Activated CD8-positive, alpha-beta memory T cell treated with anti-CD3 and anti-CD28 coated beads for 36 hours (primary cell): ENCODE data around the gene S1PR4. TPM values are rescaled to one million over a fixed set of nuclear protein-coding genes. Genes with fewer than 3 reads are reported as not detected.

Source experiments
- CTCF ChIA-PET: fragments of 350-600 bp; sonication (Branson Sonifier 250); formaldehyde crosslinking; loops from one replicate; lab custom pipeline; 2021; ENCODE audit warnings: antibody characterized with exemption; lab: Charles Lee
- POLR2A ChIA-PET: fragments of 350-600 bp; sonication (Branson Sonifier 250); formaldehyde crosslinking; loops from one replicate; lab custom pipeline; 2021; ENCODE audit warnings: antibody characterized with exemption; lab: Charles Lee
- total RNA-seq, 2 experiments: library from RNA; stranded (reverse); gene quantifications; one replicate each; pipeline ENCODE4 v1.2.3, GENCODE V29; 2021

The S1PR4 gene, protein sequence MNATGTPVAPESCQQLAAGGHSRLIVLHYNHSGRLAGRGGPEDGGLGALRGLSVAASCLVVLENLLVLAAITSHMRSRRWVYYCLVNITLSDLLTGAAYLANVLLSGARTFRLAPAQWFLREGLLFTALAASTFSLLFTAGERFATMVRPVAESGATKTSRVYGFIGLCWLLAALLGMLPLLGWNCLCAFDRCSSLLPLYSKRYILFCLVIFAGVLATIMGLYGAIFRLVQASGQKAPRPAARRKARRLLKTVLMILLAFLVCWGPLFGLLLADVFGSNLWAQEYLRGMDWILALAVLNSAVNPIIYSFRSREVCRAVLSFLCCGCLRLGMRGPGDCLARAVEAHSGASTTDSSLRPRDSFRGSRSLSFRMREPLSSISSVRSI
- 10 to 100 TPM; 44.4 to 45.6 TPM for total RNA-seq

DNA sequence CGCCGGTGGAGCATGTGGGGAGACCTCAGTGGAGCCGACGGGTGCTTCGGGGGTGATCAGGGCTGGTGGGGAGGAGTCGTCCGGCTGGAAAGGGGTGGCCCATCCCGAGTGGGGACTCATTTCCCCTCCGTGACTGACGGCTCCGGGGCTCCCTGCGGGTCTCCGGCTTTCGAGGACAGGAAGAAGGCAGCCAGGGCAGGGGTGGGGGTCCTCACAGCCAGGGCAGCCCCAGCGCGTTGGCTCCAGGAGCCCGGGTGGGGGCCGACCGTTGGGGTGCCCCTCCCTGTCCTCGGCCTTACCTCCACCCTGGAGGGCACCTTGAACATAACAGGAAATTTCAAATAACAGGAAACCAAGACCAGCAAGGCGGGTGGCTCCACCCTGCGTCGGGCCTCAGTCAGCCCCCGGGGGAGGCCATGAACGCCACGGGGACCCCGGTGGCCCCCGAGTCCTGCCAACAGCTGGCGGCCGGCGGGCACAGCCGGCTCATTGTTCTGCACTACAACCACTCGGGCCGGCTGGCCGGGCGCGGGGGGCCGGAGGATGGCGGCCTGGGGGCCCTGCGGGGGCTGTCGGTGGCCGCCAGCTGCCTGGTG lies at the start of gene S1PR4:
Gene S1PR4, plus strand, starts transcription at position 393 of the 596 bp plus-strand sequence. Its CDS starts 24 bp downstream, at position 417.
- CTCF ChIA-PET, result no interaction called here

DNA sequence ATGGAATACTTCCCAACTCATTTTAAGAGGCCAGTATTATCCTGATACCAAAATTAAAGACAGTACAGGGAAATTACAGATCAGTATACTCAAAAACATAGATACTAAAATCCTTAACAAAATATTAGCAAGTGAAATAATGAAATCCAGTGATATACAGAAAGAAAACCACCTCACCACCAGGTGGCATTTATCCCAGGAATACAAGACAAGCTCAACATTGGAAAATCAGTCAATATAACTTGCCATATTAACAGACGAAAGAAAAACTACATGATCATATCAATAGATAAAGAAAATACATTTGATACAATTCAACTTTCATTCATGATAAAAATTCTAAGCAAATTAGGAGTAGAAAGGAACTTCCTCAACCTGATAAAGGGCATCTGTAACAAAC lies 49.5 kb upstream of the S1PR4 start:
- POLR2A ChIA-PET, result interaction anchor here (0.7 kb wide), 1 partner anchor 13 kb away, joined by 7 read pairs; no protein-coding TSS in a partner anchor
- CTCF ChIA-PET, result interaction anchor here (0.9 to 2.8 kb wide), 7 partner anchors 14 to 54 kb away, joined by 3 to 10 read pairs (median 4); no protein-coding TSS in a partner anchor

More for the DNA sequence above, at the start of gene S1PR4:
- POLR2A ChIA-PET, result interaction anchor here (0.6 kb wide), 1 partner anchor 571 kb away, joined by 4 read pairs; no protein-coding TSS in a partner anchor

DNA sequence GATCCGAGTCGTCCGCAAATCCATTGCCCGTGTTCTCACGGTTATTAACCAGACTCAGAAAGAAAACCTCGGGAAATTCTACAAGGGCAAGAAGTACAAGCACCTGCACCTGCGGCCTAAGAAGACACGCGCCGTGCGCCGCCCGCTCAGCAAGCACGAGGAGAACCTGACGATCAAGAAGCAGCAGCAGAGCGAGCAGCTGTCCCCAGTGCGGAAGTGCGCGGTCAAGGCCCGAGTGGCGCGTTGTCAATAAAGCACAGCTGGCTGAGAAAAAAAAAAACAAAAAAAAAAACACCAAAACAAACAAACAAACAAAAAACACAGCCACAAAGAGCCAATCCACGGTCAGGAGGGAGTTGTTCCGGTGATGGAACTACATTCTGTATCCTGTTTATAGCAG lies 47.4 kb upstream of the S1PR4 start:
- CTCF ChIA-PET, result interaction anchor here (0.7 to 2.8 kb wide), 5 partner anchors 8 to 205 kb away, joined by 3 to 10 read pairs (median 5); no protein-coding TSS in a partner anchor
- POLR2A ChIA-PET, result interaction anchor here (0.6 kb wide), 1 partner anchor 71 kb away, joined by 9 read pairs; no protein-coding TSS in a partner anchor

DNA sequence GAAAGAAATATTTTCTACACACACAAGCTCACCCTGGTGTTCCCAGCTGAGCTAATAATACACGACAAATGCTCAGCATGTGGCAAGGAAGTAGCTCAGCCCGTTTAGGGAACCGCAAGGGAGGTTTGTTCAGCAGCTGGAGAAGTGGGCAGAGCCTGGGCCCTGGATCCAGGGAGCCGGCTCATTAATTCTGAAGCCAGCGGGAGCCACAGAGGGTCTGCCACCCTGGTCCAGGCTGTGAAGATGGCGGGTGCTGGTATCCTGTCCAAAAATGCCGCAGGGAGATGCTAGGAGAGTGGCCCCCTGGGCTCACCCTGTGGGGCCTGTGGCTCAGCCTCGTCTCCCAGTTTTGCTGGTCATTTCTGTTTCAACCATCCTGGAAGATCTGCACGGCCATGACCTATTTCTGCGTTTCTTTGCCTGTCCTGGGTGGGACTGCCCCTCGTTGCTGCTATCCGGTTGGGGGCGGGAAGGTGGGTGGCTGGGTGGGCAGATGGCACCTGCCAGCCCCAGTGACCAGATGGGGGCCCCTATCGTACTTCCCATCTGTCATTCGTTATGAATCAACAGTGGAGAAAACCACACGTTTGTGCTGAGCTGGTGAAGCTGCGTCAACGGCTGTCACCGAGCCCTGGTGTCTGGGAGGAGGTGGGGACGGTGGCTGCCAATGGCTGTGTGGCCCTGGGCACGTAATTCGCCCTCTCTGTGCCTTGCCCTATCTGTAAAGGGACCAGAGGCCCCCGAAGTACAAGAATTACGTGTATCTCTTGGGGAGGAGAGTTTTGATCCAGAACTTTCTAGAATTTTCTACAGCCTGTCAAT lies 45.4 kb upstream of the S1PR4 start:
- CTCF ChIA-PET, result interaction anchor here (1.0 to 2.2 kb wide), 4 partner anchors 25 to 183 kb away, joined by 3 to 5 read pairs (median 4); no protein-coding TSS in a partner anchor
- POLR2A ChIA-PET, result no interaction called here

DNA sequence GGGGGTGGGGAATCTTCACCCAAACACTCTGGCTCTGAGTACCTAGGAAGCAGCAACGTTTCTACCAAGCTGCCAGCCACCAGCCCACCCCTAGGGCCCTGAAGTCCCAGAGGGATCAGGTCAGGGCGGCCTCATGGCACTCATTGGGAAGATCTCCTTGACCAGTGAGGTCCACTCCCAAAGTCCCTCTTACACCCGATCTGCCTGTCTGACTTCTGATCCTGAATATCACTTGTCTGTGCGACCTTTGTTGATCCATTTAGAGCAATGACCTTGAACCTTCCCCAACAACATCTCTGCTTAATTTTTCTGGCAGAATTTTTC lies 44.8 kb upstream of the S1PR4 start:
- CTCF ChIA-PET, result interaction anchor here (1.0 kb wide), 1 partner anchor 26 kb away, joined by 3 read pairs; no protein-coding TSS in a partner anchor
- POLR2A ChIA-PET, result no interaction called here

DNA sequence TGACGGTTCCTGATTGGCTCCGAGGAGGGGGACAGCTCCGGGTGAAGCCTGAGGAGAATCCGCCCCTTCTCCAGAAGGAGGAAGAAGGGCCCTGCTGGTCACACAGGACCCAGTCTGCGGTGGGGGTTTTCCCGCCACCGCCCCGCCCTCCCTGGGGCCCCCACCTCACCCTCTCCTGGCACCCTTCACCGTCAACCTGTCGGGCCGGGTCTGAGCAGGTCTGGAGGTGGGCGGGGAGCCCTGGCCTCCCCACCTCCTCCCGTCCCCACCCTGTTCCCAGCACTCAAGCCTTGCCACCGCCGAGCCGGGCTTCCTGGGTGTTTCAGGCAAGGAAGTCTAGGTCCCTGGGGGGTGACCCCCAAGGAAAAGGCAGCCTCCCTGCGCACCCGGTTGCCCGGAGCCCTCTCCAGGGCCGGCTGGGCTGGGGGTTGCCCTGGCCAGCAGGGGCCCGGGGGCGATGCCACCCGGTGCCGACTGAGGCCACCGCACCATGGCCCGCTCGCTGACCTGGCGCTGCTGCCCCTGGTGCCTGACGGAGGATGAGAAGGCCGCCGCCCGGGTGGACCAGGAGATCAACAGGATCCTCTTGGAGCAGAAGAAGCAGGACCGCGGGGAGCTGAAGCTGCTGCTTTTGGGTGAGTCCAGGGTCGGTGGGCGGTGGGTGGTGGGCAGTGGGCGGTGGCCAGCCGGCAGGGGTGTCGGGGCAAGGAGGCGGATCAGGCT lies 42.4 kb upstream of the S1PR4 start, which contains the start of gene GNA15:
Gene GNA15, plus strand, starts transcription at position 73 of the 723 bp plus-strand sequence. Its CDS starts 418 bp downstream, at position 491.
- ChIA-PET POLR2A (no interaction called here), CTCF (interaction anchor here (0.6 to 3.3 kb wide), 5 partner anchors 8 to 27 kb away, joined by 3 to 17 read pairs (median 3); no protein-coding TSS in a partner anchor)

DNA sequence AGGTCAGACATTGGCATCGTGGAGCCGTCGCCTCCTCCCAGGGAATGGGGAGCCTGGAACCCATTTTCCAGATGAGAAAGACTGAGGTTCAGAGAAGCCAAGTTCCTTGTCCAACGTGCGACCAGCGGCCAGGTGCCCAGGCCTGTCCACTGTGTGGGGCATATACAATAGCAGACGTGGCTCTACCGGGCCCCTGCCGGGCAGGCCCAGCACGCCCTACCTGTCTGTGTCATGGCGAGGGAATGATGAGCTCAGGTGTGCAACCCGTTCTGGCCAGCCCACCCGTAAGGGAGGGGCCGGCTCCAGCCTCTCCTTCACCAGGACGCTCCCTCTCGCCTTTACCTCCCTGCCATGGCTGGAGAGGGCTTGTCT lies 41.9 kb upstream of the S1PR4 start:
- POLR2A ChIA-PET, result no interaction called here
- CTCF ChIA-PET, result interaction anchor here (1.7 to 3.3 kb wide), 2 partner anchors 10 to 15 kb away, joined by 4 to 17 read pairs; no protein-coding TSS in a partner anchor

DNA sequence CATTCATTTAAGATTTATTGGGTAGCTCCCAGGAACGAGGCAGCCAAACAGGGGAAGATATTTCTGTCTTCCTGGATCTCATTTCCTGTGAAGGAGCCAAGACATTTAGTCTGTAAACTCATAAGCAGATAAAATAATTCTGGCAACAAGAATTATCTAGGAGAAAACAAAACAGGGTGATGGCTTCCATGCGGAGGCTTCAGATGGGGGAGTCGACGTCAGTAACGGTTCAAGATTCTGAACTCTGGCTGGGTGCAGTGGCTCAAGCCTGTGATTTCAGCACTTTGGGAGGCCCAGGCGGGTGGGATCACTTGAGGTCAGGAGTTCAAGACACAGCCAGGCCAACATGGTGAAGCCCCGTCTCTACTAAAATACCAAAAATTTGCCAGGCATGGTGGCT lies 41.5 kb upstream of the S1PR4 start:
- ChIA-PET CTCF (interaction anchor here (1.7 to 3.3 kb wide), 2 partner anchors 10 to 15 kb away, joined by 4 to 17 read pairs; no protein-coding TSS in a partner anchor), POLR2A (no interaction called here)

DNA sequence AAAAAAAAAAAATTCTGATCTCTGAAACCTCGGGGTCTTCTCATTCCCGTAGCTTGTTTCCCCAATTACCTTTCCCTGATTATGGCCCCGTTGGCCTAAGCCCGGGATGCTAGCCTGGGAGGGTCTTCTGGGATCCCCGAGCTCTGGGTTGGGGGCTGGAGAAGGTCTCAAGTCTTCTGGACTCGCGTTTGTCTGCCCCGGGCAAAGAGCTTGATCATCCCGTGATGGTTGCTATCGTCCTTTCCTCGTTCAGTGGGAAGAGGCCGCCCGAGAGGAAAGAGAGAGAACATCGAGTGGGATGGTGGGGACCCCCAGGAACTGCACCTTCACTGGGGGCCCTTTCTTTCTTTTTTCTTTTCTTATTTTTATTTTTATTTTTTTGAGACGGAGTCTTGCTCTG lies 40.3 kb upstream of the S1PR4 start:
- ChIA-PET POLR2A (interaction anchor here (0.5 kb wide), 1 partner anchor 9 kb away, joined by 5 read pairs; no protein-coding TSS in a partner anchor), CTCF (interaction anchor here (0.8 to 3.3 kb wide), 3 partner anchors 8 to 26 kb away, joined by 3 to 17 read pairs (median 4); no protein-coding TSS in a partner anchor)

DNA sequence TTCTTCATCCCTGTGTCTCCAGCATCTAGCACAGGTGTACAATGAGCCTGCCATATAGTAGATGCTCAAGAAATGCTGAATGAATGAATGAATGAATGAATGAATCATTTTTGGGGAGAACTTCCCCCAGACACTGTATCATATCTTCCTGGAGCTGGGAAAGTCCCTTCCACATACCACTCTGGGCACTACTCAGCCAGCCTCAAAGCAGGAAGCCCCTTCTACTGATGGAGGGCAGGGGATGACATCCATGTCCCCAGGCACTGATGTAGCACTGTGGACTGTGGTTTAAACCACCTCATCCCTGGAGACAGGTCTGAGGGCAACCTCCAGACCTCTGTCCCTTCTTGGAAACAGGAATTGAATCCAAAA lies 37.9 kb upstream of the S1PR4 start:
- CTCF ChIA-PET, result interaction anchor here (1.2 to 1.4 kb wide), 2 partner anchors 23 to 37 kb away, joined by 3 read pairs; no protein-coding TSS in a partner anchor
- POLR2A ChIA-PET, result no interaction called here

DNA sequence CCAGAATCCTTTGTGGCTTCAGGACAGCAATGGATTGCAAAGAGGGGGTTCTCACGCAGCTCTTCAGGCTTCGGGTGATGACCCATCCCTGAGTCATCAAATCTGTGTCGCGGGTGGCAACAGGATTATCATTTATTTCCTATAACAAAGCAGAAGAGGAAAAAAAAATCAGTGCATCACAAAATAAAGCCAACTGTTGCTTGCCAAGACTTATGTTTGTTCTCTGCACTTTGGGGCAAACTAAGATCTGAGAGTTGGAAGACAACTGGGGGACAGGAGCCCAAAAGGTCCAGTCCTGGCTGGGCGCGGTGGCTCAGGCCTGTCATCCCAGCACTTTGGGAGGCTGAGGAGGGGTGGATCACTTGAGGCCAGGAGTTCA lies 36.3 kb upstream of the S1PR4 start:
- ChIA-PET CTCF (interaction anchor here (0.8 to 2.3 kb wide), 4 partner anchors 18 to 66 kb away, joined by 3 to 8 read pairs (median 3); no protein-coding TSS in a partner anchor), POLR2A (interaction anchor here (0.6 to 0.8 kb wide), 2 partner anchors 10 to 13 kb away, joined by 4 to 7 read pairs; no protein-coding TSS in a partner anchor)

DNA sequence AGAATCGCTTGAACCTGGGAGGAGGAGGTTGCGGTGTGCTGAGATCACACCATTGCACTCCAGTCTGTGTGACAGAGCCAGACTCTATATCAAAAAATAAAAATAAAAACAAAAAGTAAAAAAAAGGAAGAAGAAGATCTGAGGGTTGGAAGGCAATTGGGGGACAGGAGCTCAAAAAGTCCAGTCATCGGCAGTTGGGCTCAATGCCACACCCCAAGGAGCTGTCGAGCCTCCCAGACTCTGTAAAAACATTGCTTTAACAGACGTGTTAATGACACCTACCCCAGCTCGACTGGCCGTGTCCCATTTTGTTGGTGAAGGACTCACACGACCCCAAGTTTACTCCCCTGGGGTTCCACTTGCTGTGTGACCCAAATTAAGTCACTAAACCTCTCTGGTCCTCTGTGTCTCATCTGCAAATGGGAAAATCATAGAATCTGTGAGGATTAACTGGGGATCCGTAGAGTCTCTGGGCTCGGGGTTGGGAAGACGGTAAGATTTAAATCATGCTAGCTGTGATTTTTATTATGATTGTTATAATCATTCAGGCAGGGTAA lies 35.7 kb upstream of the S1PR4 start:
- CTCF ChIA-PET, result interaction anchor here (1.0 to 2.3 kb wide), 4 partner anchors 13 to 67 kb away, joined by 3 to 8 read pairs (median 4); no protein-coding TSS in a partner anchor
- POLR2A ChIA-PET, result no interaction called here

DNA sequence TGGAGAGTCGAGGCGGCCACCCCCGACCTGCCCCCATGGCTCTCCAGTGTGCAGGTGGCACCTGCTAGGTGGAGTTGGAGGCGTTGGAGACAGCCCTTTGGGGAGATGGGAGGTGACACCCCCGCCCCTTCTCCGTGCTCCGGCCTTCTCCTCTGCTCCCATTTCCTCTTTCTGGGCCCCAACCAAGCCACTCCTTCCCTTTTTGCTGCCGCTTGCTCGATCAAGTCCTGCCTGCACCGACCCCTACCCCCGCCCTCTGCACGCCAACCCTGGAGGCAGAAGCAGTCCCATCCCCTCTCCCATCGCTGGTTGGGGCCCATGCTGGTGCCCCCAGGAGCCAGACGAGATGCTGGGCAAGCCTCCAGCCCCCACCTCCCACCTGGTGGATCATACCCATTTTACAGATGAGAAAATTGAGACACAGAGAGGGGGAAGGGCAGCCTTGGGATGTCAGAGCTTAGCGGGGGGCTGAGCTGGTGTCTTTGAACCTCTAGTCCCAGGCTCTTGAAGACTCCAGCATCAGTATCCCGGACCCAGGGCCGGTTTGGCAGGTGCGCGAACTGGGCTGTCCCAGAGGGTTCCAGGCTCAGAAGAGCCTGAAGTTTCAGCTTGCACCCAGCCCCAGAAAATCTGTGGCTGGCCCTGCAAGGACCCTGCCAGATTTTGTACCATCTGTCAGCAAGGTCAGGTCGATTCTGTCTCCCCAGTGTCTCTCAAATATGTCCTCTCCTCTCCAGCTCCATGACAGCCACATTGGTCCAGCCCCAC lies 32.5 kb upstream of the S1PR4 start:
- CTCF ChIA-PET, result interaction anchor here (0.6 to 3.9 kb wide), 10 partner anchors 9 to 70 kb away, joined by 3 to 17 read pairs (median 4); partner anchors contain the start of gene GNA15

DNA sequence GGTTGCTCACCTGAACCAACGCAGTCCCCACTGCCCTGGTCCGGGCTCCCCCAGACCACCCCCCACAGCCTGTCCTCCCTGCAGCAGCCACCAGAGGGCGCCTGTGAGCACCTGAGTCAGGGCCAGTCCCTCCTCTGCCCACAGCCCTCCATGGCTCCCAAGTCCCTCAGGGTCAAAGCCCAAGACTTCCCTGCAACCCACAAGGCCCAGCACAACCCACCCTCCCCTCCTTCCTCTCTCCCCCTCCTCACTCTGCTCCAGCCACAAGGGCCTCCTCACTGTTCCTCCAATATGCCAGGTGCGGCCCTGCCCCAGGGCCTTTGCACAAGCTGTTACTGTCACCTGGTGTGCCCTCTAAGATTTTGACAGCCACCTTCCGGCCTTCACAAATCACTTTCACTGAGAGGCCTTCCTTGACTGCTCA lies 31.9 kb upstream of the S1PR4 start:
- ChIA-PET POLR2A (no interaction called here), CTCF (interaction anchor here (0.6 to 3.9 kb wide), 10 partner anchors 9 to 70 kb away, joined by 3 to 17 read pairs (median 4); partner anchors contain the start of gene GNA15)

More for the DNA sequence above, 32.5 kb upstream of the S1PR4 start:
- POLR2A ChIA-PET, result no interaction called here

DNA sequence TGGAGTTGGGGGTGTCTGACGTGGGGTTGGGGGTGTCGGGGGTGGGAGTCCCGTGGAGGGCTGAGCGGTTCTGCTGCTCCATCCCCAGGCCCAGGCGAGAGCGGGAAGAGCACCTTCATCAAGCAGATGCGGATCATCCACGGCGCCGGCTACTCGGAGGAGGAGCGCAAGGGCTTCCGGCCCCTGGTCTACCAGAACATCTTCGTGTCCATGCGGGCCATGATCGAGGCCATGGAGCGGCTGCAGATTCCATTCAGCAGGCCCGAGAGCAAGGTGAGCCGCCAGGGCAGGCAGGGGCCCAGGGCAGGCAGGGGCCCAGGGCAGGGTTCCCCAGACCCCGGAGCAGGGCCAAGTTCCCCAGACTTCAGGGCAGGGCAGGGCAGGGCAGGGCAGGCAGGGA lies 30.1 kb upstream of the S1PR4 start:
- ChIA-PET CTCF (no interaction called here), POLR2A (no interaction called here)

DNA sequence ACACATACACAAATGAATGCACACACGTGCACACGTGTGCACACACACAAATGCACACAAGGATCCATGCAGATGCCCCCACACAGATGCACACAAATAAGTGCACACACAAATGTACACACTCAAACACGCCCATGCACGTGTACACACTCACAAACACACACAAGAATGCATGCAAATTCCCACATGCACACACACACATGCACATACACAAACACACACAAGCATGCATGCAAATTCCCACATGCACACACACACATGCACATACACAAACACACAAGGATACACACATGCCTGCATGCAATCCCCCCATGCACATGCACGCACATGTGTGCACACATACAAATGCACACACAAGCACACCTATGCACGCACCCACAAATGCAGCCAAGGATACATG lies 29.5 kb upstream of the S1PR4 start:
- ChIA-PET CTCF (interaction anchor here (0.7 to 0.8 kb wide), 2 partner anchors 13 to 16 kb away, joined by 3 to 4 read pairs; no protein-coding TSS in a partner anchor), POLR2A (no interaction called here)
